ENCODE measurements around the gene TLR5.

GRCh38 chr1:223136086-223136485, 7.0 kb downstream of the TLR5 start:
- peak; percentile 18; the same call in 1 of the 2 replicates for TF ChIP-seq CTCF (IDR thresholded peaks at IDR 0.05; ENCODE audit: low read depth, low read length)
- no peak for TF ChIP-seq EZH2phosphoT487 (IDR thresholded peaks at IDR 0.05; ENCODE audit: low read depth)
